Activated CD4-positive, alpha-beta T cell treated with anti-CD3 and anti-CD28 coated beads for 1 hour (primary cell): ENCODE results near the gene NHS.

Source experiments
- DNase-seq: peaks from one replicate; pipeline ENCODE4 v3.0.0-alpha.2; 2020

NHS gene

DNA sequence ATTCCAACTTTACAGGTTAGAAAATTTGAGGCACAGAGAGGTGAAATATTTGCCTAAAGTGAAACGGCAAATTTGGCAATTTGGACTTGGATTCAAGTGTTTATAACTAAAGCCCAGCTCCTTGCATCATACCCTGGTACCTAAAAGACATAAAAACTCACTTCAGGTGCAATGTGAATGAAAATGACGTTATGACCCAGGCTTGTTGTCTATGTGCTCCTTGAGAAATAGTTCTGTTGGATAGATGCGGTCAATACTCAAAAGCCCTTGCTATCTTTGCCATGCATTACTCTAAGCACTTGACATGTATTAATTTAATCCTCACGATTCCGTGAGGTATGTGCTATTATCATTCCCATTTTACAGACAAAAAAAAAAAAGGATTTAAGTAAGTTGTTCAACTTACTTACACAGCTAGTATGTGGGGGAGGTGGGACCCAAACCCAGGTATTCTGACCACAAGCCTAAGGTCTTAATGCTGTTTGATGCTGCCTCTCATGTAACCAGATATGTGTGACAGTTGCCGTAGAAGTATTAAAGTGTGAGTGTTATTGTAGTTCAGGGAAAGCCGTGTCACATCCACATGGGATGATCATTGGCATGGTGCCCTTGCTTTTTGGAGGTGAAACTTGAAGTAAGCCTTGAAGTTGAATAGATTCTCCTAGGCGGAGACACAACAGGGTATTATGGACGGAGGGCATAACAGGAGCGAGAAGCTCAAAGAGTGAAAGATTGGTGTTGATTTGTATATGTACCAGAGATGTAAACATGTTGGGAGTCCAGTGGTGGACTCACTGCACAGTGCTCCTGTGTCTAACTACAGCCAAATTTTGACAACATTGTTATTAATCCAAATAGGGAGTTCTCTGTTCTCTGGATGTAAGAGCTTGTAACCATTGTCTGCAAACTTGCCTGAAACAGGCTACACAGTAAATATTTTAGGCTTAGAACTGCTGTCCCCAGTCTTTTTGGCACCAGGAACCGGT lies 365.4 kb downstream of the NHS start:
- no peak for DNase-seq

DNA sequence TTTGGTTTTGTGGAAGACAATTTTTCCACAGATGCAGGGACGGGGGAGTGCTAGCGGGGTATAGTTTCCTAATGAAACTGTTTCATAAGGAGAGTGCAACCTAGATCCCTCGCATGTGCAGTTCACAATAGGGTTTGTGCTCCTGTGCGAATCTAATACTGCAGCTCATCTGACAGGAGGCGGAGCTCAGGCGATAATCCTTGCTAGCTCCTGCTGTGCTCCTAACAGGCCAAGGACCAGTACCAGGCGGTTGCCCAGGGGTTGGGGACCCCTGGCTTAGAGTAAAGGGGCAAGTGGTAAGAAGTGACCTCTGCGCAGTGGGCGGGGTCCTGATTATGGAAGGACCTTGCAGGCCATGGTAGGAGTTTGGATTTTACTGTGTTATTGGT lies 366.1 kb downstream of the NHS start:
- DNase-seq = no peak

DNA sequence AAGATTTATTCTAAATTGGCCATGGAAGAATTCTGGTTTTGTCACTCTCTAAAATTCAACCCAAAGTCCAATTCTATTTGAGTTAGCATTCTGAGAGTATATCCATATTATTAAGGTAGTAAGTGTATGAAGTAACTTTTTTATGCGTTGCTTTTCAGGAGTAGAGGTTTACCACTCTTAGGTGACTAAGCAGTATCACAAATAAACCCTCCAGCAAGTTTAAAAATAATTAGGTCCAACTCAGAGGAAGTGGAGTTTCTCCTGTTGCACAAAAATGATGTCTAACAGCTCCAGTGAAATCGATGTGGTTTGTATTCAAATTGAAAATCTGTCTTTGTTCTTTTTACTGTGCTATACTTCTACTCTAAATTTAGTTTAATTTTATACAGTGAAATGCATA lies 368.9 kb downstream of the NHS start:
- no peak for DNase-seq

DNA sequence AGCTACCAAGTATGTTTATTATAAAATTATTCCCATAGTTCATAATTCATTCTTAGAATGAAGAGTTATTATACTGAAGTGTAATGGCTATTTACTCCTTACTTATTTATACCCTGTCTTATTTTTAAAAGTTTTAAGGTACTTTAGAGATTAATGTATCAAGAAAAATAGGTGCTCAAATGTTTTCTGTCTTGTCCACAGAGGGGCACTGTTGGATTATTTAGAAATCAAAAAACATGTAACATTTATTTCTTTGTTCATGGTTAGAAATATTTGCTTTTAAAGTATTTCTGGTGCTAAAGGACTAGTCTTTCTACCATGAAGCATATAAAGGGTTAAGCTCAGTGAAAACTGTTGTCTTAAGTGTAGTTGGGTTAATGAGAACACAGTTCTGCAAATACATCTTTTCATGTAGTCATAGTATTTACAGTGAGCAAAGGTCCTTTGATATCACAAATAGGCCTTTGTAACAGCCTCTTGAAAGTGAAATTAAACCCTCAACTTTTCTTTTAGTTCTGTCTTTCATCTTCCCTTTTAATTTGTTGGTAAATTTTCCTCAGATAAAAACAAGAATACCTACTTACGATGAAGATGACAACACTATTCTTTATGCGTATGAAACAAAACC lies 370.0 kb downstream of the NHS start:
- no peak for DNase-seq

DNA sequence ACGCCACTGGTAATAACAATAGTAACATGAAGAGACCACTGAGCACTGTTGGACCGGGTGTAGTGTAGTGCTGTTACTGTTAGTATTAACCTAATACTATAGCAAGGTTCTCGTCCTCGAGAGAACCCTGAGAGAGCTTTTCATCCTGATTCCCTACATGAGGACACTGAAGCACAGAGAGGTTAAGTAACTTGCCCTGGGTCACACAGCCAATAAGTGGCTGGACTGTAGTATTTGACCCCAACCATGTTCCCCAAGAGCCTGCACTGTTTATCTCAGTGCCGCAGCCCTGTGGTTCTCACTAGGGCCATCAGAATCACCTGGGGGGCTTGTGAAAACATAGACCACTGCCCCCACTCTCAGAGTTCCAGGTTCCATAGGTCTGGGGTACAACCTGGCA lies 372.7 kb downstream of the NHS start:
- no peak for DNase-seq

DNA sequence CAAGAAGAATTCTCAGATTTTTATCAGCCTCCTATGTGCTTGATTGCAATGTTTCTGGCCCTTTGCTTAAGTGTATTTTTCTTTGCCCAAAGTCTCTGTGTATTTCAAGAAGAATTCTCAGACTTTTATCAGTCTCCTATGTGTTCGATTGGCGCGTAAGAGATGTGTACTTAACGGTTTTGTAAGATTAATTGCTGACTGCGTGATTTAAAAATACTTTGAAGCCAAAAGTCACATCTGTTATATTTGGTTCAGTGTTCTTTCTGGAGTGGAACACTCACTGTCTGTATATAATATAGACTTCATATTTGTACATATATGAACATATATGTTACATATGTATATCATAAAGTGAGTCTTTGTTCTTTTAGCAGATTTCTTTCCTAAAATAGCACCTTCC lies 373.7 kb downstream of the NHS start:
- no peak for DNase-seq

DNA sequence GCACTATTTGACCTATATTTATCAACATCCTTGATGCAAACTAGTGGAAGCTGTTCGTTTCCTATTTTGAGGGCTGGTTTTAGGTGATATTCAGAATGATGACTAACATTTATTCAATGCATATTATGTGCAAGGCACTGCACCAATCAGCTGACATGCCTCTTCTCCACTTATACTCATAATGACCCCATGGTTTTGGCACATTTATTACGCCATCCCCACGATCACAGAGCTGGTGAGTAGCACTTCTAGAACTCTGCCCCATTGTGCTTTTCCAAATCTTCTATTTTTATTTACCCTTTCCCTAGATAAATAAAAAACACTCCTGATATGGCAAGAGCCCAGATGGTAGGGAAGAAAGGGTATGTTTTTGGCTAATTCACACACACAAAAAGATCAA lies 375.4 kb downstream of the NHS start:
- DNase-seq = no peak

DNA sequence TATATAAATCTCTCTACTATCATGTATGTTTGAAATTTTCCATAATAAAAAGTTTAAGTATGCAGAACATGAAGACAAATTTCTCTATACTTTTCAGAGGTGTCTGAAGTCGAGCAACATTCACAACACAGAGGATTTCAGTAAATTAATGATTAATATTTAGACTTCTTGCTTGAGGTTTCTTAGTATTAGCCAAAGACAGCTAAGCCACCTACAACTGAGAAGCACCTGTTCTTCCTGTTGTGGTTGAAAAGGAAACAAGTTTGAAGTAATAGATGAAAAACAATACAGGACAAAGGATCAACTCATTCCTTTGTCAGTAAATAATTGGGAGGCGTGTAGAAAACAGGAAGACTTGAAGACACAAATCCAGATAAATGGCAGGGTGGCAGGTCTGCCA lies 383.4 kb downstream of the NHS start:
- no peak for DNase-seq

DNA sequence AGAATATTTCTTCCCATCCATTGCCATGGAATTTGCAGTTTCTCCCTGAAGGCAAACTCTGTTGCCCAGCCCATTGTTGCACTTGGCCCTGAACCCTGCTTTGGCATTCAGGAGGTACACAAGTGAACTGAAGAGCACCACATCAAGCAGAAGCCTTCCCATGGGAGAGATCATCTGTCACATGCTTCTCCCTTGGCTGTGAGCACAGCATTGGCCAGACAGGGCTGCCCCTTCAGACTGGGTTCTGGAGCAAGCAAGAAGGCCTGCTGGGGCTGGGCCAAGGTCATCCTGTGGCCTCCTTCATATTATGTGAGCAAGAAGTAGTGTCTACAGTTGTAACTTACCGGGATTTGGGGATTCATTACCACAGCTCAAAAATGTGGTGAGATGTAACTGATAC lies 385.0 kb downstream of the NHS start:
- no peak for DNase-seq

DNA sequence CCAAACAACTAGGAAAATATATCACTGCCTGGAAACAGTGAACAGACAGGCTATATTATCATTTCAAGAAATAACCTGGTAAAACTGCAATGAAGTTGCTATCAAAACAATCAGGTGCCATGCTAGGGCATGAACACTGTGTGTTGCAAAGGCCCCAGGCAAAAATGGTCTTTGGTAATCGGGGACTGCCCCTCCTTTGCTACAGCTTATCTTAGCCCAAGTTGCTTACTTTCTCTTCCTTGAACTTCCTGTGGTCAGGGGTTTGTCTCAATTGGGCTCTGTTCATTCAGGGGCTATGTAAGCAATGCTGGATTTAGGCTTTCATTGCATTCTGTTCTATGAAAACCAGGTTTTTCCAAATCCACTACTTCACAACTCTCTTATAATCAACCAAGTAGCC lies 392.7 kb downstream of the NHS start:
- DNase-seq = no peak

DNA sequence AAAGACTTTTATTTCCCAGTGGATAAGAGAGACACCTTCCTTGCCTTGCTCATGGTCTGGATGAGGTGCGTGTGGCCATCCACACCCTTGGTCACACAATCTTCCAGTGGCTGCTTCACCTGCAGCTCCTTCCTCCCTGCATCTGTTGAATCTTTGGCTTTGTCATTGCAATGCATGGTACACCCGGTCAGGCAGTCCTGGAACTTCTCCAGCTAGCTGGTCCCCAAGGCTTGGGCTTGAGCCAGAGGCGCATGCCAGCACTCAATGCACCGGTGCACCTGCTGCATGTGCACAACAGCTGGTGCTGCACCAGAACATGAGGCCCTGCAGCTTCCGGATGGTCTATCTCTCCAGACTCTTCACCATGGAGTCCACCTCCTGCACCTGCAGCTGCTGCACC lies 394.0 kb downstream of the NHS start:
- no peak for DNase-seq

DNA sequence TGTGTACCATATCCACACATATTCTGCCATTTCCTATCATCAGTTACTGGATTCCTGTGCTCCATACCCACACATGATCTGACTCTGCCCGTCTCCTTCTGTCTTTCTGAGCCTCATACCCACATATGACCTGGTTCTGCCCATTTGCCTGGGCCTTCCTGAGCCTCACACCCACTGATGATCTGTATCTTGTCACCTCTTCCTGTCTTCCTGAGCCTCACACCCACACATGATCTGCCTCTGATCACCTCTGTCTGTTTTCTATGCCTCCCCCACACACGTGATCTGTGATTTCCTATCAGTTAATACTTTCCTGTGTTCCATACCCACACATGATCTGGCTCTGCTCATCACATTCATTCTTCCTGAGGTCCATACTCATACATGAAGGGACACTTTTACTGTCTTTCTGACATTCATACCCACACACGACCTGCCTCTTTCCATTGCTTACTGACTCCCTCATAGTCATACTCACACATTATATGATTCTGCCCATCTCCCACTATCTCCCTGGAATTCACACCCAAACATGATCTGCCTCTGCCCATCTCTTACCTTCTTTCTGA lies 394.8 kb downstream of the NHS start:
- DNase-seq = no peak

DNA sequence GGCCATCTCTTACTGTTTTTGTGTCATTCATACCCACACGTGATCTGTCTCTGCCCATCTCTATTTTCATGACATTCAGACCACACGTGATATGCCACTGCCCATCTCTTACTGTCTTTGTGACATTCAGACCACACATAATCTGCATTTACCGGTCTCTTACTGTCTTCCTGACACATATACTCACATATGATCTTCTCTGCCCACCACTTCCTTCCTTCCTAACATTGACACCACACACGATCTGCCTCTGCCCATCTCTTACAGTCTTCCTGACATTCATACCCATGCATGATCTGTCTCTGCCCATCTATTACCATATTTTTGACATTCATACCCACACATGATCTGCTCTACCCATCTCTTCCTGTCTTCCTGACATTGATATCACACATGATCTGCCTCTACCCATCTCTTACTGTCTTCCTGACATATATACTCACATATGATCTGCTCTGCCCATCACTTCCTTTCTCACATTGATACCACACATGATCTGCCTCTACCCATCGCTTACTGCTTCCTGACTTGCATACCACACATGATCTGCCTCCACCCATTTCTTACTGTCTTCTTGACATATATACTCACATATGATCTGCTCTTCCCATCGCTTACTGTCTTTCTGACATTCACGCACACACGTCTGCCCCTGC lies 398.3 kb downstream of the NHS start:
- no peak for DNase-seq

DNA sequence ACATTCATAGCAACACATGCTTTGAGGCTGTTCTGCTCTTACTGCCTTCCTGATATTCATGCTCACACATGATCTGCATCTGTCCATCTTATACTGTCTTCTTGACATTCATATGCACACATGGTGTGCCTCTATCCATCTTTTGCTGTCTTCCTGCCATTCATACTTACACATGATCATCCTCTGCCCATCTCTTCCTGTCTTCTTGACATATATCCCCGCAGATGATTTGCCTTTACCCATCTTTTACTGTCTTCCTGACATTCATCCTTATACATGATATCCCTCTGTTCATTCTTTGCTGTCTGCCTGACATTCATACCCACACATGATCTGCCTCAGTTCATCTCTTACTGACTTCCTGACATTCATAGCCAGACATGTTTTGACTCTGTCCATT lies 399.1 kb downstream of the NHS start:
- no peak for DNase-seq

DNA sequence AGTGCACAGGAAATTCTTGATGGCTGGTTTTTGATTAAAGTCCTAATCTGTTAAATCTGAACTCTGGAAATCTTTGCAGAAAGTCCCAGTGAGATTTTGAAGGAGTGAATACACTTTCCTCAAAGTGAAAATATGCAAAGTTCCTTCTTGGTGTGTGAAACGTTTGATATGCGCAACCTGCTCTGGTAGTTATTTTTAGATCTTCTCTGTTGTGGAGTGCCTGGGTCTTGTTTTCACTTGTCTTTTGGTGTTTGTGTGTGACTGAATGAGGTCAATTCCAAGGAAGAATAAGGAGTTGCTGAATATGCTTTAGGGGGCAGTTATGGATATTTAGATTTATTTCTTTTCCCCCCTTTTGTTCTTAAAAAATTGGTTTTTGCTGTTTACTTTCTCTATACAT lies 404.0 kb downstream of the NHS start:
- no peak for DNase-seq

DNA sequence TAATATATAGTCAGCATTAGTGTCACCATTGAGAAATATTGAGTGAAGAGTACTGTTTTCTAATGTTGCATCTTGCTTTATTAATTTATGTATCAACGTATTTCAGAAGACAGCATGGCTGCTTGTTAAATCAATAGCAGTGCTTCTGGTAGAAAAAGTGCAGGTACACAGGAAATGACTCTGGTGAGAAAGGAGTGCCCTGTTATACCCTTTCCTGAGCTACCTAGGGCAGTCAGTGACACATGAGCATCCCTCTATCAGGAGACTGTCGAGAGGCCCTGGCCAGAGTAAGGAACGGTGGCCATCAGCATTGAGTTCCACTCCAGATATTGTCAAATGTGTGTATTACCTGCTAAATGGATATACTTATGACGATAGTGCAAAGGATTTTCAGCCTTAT lies 404.4 kb downstream of the NHS start:
- no peak for DNase-seq
